HG02623 (cell line): ENCODE data around the gene ATP5F1E.
A peak's percentile ranks its signal among the peaks of the same experiment; 100 is the strongest.
"Not testable (repeated sequence)": the region's sequence is repeated elsewhere in the genome, so short reads cannot be mapped to it uniquely, and the experiment has no call there.

Experiments used
- ATAC-seq: cut with Tn5 transposase; IDR thresholded peaks from one replicate; pipeline ENCODE4 v1.9.1; 2021; ENCODE audit warnings: moderate library complexity; ENCODE audit not compliant: unreplicated experiment

Gene ATP5F1E

GRCh38 chr20:59043698-59044097 is 11.6 kb upstream of the ATP5F1E start:
- no peak for ATAC-seq

DNA sequence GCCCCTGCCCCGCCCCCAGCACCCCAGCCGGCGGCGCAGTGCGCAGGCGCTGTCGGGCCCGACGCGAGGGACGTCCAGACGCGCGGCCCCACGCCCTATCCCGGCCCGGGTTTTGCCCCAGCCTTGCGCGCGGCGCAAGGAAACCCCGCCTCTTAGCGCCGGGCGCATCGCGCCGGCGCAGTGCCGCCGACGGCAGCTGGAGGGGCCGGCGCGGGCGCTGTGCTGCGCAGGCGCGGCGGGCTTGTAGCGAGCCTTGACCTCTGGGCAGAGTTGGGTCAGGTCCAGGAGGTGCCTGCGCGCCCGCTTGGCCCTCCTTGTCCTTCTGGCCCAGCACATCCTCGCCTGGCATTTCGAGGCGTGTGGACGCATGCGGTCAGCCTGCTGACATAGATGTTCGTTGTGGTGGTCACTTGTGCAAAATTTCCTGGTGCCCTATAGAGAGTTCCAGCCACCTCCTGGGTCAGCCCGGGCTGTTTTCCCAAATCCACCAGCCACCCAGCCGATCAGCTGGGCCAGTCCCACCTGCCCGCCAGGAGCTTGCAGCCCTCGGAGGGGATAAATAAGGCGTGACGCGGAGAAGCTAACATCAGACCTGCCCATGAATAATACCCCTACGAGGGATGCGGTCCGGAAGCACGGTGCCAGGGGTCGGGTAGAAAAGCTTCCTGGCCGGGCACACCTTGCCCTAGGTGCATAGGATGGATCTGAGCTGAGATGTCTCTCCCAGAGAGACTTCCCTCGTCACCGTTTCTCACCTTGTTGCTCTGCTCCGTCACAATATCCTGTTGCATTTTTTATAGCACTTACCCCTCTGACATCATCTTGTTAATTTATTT is 10.9 kb upstream of the ATP5F1E start:
- ATAC-seq, result peak; percentile 90

- peak; percentile 21 for ATAC-seq
Measured at GRCh38 chr20:59042151-59042795, 10.1 kb upstream of the ATP5F1E start, which contains the start of gene PRELID3B. PRELID3B (minus strand) TSS chr20:59042786; CDS start chr20:59042730, 56 bp downstream.

DNA sequence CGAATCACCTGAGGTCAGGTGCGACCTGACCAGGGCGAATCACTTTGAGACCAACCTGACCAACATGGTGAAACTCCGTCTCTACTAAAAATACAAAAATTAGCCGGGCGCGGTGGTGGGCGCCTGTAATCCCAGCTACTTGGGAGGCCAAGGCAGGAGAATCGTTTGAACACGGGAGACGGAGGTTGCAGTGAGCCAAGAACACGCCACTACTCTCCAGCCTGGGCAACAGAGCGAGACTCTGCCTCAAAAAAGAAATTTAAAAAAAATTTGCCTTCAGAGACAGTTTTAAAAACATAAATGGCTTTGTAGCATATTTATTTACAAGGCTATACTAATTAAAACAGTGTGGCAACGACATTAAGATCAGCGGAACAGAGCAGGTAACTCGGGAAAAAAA is 9.4 kb upstream of the ATP5F1E start:
- ATAC-seq, result not testable (repeated sequence)

- ATAC-seq, result no peak
Measured at GRCh38 chr20:59040667-59041066, 8.5 kb upstream of the ATP5F1E start.

DNA sequence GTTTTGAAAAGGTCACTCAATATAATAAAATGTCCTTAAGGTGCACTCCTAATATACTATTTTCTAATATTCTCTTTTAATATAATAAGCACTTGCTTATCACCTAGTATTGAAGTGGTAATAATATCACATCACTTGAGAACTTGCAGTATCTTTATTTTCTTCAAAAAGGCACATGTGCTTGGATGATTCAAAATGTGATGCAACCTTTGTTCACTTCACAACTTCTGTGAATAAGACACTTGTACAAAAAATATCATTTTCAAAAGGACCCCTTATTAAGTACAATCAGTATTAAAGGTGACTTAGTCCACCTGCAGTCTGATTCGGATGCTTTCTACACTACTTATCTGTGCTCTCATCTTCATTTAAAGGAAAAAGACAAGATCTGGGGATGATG is 7.1 kb upstream of the ATP5F1E start:
- ATAC-seq, result no peak

DNA sequence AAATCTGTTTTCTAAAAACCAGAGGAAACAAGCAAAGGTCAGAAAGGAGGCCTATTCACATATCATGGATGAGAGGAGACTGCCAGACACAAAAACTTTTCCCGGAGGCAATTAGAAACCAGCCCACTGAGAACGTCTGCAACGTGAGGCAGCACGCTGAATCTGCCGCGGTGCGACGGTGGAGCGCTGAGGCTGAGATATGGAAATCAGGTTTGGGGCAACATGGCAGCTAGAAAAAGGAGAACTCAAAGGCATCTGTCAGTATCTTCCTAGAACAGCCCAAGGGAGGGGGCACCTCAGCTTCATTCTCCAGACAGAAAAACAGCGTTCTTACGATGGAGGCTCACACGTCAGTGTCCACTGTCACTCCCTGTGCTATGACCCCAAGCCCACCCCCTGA is 5.3 kb upstream of the ATP5F1E start:
- ATAC-seq, result no peak

DNA sequence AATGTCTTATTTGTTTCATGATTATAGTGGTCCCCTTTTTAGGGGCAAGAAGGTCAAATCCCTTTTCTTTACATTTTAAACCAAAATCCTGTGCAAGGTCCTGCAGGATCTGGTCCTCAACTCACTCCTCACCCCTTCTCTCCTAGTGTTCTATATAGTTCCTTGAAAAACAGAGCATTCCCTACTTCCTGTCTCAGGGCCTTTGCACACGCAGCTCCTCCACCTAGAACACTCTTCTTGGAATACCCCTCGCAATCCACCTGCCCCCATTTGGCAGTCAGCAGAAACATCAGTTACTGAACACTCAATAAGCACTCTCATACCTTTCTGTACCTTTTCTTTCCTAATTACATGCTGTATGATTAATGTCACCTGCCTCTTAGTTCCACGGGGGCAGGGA is 3.2 kb upstream of the ATP5F1E start:
- ATAC-seq, result no peak

DNA sequence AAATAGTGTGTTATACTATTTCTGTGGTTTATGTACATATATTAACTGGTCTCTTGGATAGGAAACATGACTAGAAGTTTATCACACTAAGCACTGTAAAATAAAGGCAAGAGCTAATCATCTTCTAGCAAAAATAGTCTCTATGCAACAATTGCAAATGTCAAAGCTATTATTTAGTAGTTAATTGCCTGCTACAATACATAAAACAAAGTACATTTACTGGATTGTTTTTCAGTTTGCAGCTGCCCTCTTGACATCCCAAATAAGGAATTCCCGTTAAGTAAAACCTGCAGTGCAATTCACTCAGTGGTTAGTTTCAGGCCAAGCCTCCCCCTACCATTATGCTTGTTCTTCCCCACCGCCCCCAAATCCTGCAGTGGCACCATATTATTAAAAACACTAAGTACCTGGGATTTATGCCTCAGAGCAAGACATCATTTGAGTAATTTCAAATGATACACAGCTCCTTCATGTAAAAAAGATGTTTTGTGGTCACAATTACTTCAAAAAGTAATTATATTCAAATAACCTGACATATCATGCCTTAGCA is 1.6 kb upstream of the ATP5F1E start:
- ATAC-seq, result no peak

DNA sequence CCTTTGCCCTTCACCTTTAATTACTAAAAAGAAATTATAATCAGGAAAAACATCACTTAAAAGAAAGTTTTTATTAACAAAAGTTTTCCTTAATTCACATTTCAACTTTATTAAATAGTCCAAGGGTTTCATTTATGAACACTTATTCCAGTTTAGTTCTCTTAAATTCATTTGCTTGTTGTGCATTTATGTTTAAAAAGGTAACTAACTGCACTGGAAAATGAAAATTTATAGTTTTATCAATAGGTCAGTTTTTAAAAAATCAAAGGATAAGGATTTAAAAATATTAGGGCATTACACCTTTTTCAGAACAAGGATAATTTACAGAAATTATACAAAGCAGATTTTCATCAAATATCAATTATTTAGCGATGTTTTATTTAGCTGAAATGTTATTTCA is 958 bp upstream of the ATP5F1E start:
- no peak for ATAC-seq

- ATAC-seq, result no peak
Measured at GRCh38 chr20:59032713-59033059, 551 bp upstream of the ATP5F1E start.

DNA sequence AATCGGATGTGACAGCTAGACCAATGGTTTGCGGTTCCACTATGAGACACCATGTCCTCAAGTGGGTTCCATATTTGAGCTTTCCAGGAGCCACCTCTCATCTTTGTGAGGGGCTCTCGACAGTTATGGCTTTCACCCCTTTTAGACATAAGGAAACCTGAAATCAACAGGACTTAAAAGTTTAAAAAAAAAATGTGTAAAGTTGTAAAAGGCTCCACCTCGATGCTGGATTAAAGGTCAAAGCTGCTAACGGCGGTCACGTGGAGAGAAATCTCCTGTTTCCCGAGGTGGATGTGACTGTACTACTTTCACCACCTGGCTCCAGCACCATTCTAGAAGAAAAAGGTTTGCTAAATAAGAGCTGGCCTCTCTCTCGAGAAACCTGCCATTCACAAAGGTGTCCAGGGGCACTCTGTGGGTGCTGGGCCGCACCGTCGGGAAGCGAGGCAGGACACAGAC is 542 bp downstream of the ATP5F1E start:
- ATAC-seq, result no peak

DNA sequence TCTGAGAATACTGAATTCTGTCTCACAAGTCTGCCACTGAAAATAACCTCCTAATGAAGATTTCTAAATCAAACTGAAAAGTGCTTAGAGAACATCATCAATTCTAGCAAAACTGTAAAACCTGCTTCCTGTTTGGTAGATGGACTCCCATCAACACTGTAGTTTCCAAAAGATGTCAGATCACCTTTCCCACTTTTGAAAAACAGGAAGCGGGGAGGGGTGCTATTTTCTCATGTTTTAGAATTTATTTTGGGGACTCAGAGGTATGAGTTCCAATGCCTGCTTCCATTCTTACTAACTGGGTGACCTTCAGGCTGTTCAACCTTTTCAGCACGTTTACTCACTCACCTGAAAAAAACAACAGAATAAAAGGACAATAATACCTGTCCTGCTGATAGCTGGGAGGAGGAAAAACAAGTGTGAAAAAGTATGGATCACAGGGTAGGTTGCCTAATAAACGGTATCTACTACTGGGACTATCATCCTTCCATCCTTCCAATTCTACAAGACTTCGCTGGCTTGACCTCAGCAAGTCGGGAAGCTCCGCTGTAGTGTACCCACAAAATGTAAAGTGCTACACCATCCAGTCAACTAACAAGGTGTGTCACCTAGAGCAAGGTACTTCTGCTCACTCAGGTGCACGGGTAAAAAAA is 1.1 kb downstream of the ATP5F1E start:
- ATAC-seq, result no peak

GRCh38 chr20:59028812-59029211 is 3.3 kb downstream of the ATP5F1E start:
- ATAC-seq, result no peak

DNA sequence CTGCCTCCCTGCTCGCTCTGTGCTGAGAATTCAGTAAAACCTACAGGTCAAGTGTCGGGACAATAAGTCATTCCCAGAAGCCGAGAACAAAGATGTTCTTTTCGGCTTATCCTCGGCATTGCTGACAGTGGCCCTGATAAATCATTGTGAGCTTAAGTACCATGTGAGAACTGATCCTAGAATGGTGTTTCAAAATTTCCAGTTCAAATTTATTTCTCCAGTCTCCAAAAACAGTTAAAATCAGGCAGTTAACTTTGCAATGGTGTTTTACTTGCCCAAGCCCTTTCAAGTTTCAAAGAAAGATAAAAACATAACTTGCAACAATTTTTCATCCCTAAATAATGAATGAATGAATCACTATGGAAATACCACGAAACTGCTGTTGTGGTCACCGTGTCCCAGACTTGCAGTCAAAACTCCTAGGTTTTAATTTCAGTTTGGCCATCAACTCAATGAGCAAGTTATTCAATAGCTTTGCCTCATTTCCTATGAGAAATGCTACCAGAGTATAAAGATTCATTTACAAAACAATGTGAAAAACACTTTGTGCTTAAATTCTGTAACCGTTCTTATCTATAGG is 4.3 kb downstream of the ATP5F1E start:
- no peak for ATAC-seq

DNA sequence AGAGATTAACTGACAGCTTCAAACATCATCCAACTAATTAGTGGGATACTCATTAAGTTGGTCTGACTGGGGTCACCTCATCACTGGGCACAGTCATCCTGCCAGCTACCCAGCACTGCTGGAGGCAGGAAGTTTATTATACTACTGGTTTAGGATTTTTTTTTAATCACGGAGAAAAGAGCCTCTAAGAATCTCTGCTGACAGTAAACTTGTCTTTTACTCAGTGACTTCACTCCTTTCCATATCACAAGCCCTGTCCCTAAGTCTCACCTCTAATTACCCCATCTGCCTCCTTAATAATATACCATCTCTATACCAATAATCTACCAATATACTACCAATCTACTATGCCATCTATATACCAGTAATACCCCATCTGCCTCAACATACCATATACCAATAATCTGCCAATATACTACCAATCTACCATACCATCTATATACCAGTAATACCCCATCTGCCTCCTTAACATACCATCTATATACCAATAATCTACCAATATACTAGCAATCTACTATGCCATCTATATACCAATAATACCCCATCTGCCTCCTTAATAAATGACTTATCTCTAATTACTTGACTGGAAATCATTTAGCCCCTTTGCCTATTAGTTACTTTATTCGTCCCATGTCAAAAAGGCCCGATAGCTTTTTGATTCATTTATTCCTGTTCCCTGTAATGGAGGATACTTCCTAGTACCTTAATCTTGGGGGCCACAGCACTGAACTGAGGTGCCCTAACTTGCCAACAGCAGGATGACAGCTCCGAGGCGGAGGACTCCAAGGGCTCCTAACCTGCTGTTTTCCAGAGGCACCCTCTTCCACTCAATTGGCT is 5.0 kb downstream of the ATP5F1E start:
- ATAC-seq, result no peak

- no peak for ATAC-seq
Measured at GRCh38 chr20:59025511-59025910, 6.6 kb downstream of the ATP5F1E start.

DNA sequence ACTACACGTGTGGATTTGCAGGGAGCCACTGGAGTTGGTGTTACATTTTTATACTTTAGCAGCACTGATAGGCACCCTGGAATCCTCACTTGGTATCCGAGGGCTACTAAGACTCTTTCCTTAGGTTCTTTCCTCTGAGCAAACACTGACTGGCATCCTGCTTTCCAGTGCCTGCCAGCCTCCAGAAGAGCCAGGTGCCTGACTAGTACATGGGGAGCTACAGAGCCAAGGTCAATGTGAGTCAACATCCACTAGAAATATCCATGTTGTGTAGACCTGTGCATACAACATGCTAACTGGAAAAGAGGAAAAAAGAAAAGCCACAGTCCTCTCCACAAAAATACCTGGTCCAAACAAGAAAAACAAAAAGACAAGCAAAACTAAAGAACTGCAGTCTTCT is 7.0 kb downstream of the ATP5F1E start:
- no peak for ATAC-seq

GRCh38 chr20:59024111-59024530 is 8.0 kb downstream of the ATP5F1E start:
- ATAC-seq, result no peak

DNA sequence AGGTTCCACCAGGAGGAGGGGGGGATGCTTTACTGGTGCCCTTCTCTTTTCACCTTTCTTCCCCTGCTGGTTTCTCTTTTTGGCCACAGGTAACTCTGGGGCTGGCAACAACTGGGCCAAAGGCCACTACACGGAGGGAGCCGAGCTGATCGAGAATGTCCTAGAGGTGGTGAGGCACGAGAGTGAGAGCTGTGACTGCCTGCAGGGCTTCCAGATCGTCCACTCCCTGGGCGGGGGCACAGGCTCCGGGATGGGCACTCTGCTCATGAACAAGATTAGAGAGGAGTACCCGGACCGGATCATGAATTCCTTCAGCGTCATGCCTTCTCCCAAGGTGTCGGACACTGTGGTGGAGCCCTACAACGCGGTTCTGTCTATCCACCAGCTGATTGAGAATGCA is 8.5 kb downstream of the ATP5F1E start:
- ATAC-seq, result no peak
